GM23338 (cell line): Measurements from ENCODE around the gene LUZP2. TPM values are rescaled to one million over a fixed set of nuclear protein-coding genes. Genes with fewer than 3 reads are reported as not detected.

ENCODE experiments used
- ATAC-seq: fragments of 200-7000 bp; cut with Tn5 transposase; 3 replicates; pipeline ENCODE4 v1.9.1; 2020
- DNase-seq: peaks from one replicate; pipeline ENCODE4 v3.0.0-alpha.2; 2015; ENCODE audit warnings: low spot score
- H2AFZ ChIP-seq: fragments of 200-600 bp; sonication (generic); 2 replicates; pipeline ENCODE4 v1.8.0; 2016; ENCODE audit warnings: antibody characterized with exemption, mild to moderate bottlenecking, moderate library complexity
- H3F3A ChIP-seq: fragments of 200-600 bp; sonication (generic); replicated peaks from 2 replicates; pipeline ENCODE4 v1.8.0; 2017; ENCODE audit warnings: antibody characterized with exemption, mixed run types, low read depth
- H3K27ac ChIP-seq: fragments of 200-600 bp; sonication (generic); 2 replicates; pipeline ENCODE4 v1.6.1; 2016; ENCODE audit warnings: low read depth
- H3K27me3 ChIP-seq: fragments of 200-600 bp; sonication (generic); 2 replicates; pipeline ENCODE4 v1.8.0; 2016; ENCODE audit warnings: mild to moderate bottlenecking, mixed run types, moderate library complexity; ENCODE audit not compliant: insufficient read depth
- H3K36me3 ChIP-seq: fragments of 200-600 bp; sonication (generic); 2 replicates; pipeline ENCODE4 v1.8.0; 2016; ENCODE audit warnings: mild to moderate bottlenecking; ENCODE audit not compliant: insufficient read depth
- H3K4me1 ChIP-seq: fragments of 200-600 bp; sonication (generic); 2 replicates; pipeline ENCODE4 v1.8.0; 2016; ENCODE audit warnings: mild to moderate bottlenecking, moderate library complexity; ENCODE audit not compliant: insufficient read depth
- H3K4me2 ChIP-seq: fragments of 200-600 bp; sonication (generic); 2 replicates; pipeline ENCODE4 v1.7.1; 2017; ENCODE audit warnings: mixed run types
- H3K4me3 ChIP-seq: fragments of 200-600 bp; sonication (generic); 2 replicates; pipeline ENCODE4 v1.6.1; 2016; ENCODE audit warnings: mixed run types
- H3K79me2 ChIP-seq: fragments of 200-600 bp; sonication (generic); replicated peaks from 2 replicates; pipeline ENCODE4 v1.8.0; 2017; ENCODE audit warnings: mild to moderate bottlenecking; ENCODE audit not compliant: insufficient read depth
- H3K9me2 ChIP-seq: fragments of 200-600 bp; sonication (generic); 2 replicates; pipeline ENCODE4 v1.8.0; 2017; ENCODE audit not compliant: insufficient read depth
- H4K20me1 ChIP-seq: fragments of 200-600 bp; sonication (generic); replicated peaks from 2 replicates; pipeline ENCODE4 v1.8.0; 2017; ENCODE audit warnings: mild to moderate bottlenecking; ENCODE audit not compliant: insufficient read depth
- H3K27ac Mint-ChIP-seq: 2 replicates; pipeline ENCODE4 v1.8.0; 2020; ENCODE audit warnings: inconsistent platforms, mild to moderate bottlenecking, moderate library complexity, mixed read lengths
- H3K27me3 Mint-ChIP-seq: 3 replicates; pipeline ENCODE4 v1.8.0; 2022; ENCODE audit warnings: low read depth, mild to moderate bottlenecking, moderate library complexity, mixed read lengths, inconsistent platforms; ENCODE audit not compliant: insufficient read depth, poor library complexity
- H3K36me3 Mint-ChIP-seq: 3 replicates; pipeline ENCODE4 v1.8.0; 2021; ENCODE audit warnings: low read depth, mild to moderate bottlenecking, inconsistent platforms, moderate library complexity, mixed read lengths
- H3K4me1 Mint-ChIP-seq: 3 replicates; pipeline ENCODE4 v1.8.0; 2020; ENCODE audit warnings: mild to moderate bottlenecking, inconsistent platforms, mixed read lengths
- H3K4me3 Mint-ChIP-seq: 3 replicates; pipeline ENCODE4 v1.8.0; 2021; ENCODE audit warnings: moderate library complexity, mild to moderate bottlenecking, inconsistent platforms, mixed read lengths
- H3K9me3 Mint-ChIP-seq: 3 replicates; pipeline ENCODE4 v1.8.0; 2020; ENCODE audit warnings: moderate library complexity, mild to moderate bottlenecking, inconsistent platforms, mixed read lengths
- CREB1 ChIP-seq: fragments of 250-450 bp; sonication (Bioruptor Pico); IDR thresholded peaks from 2 replicates; pipeline ENCODE4 v1.5.0; 2020; ENCODE audit warnings: low read depth, mild to moderate bottlenecking, moderate library complexity
- EZH2 ChIP-seq: fragments of 200-600 bp; sonication (generic); IDR thresholded peaks from one replicate; pipeline ENCODE4 v1.8.0; 2017; ENCODE audit warnings: antibody characterized with exemption, mild to moderate bottlenecking, low read depth; ENCODE audit not compliant: unreplicated experiment
- EZH2phosphoT487 ChIP-seq: fragments of 200-600 bp; sonication (generic); IDR thresholded peaks from one replicate; pipeline ENCODE4 v1.8.1; 2018; ENCODE audit warnings: antibody characterized with exemption; ENCODE audit not compliant: unreplicated experiment
- JUNB ChIP-seq: IDR thresholded peaks from one replicate; pipeline ENCODE4 v1.6.1; 2016; ENCODE audit warnings: antibody characterized with exemption; ENCODE audit not compliant: unreplicated experiment
- NANOG ChIP-seq: IDR thresholded peaks from 2 replicates; pipeline ENCODE4 v1.6.1; 2016; ENCODE audit warnings: antibody characterized with exemption, borderline replicate concordance
- STAT1 ChIP-seq: IDR thresholded peaks from one replicate; pipeline ENCODE4 v1.6.1; 2016; ENCODE audit warnings: antibody characterized with exemption; ENCODE audit not compliant: unreplicated experiment
- ZNF114 ChIP-seq: fragments of 250-450 bp; sonication (Bioruptor Pico); IDR thresholded peaks from 2 replicates; pipeline ENCODE4 v1.5.0; 2020; ENCODE audit warnings: mild to moderate bottlenecking, moderate library complexity
- ZNF331 ChIP-seq: fragments of 250-450 bp; sonication (Bioruptor Pico); IDR thresholded peaks from 2 replicates; pipeline ENCODE4 v1.5.0; 2020; ENCODE audit warnings: low read depth, mild to moderate bottlenecking, moderate library complexity
- polyA plus RNA-seq: library from polyadenylated mRNA; unstranded; fragments of >200 nt; fragmentation: Nextera tagmentation; extraction: Ambion mirVana; gene quantifications from 2 replicates; pipeline ENCODE4 v1.2.1, GENCODE V29; 2016
- total RNA-seq: library from RNA; depleted of rRNA; stranded (reverse); fragments of >200 nt; shearing (Covaris generic); gene quantifications from 2 replicates; pipeline ENCODE4 v1.2.3, GENCODE V29; 2014
- TF ChIP-seq, protein P1 (sequence below): IDR thresholded peaks from 2 replicates; pipeline ENCODE4 v1.6.1; 2016; ENCODE audit warnings: antibody characterized with exemption
- TF ChIP-seq, protein P2 (sequence below), 2 experiments: fragments of 200-600 bp in 1 of 2; sonication (generic) in 1 of 2; conservative IDR thresholded peaks; 2 replicates each; pipeline versions ENCODE4 v1.5.1 to v1.6.1; 2016 to 2017; ENCODE audit warnings: antibody characterized with exemption in 2 of 2, low read depth in 2 of 2, mild to moderate bottlenecking in 2 of 2, moderate library complexity in 1 of 2
- TF ChIP-seq, protein P3 (sequence below): IDR thresholded peaks from one replicate; pipeline ENCODE4 v1.6.1; 2018; ENCODE audit warnings: antibody characterized with exemption; ENCODE audit not compliant: unreplicated experiment
- TF ChIP-seq, protein P4 (sequence below): fragments of 250-450 bp; sonication (Bioruptor Pico); IDR thresholded peaks from 2 replicates; pipeline ENCODE4 v1.5.0; 2020; ENCODE audit warnings: mild to moderate bottlenecking, moderate library complexity

LUZP2 gene
- total and polyA plus RNA-seq, 2 experiments from 2014 or later: 2.0 to 9.2 TPM

DNA sequence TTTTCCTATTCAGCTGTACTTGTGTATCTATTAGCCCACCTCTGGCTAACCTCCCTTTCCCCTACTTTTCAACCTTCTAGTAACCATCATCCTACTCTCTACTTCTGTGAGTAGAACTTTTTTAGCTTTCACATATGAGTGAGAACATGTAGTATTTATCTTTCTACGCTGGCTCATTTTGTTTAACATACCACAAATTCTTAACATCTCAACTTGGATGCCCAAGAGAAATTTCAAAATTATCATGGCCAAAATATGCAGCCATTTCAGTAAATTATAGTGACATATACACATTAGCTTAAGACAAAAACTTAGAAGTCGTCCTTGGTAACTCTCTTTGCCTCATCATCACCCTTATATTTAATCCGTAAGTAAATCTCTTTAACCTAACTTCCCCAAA lies 34.7 kb downstream of the LUZP2 start:
- H3K9me3 Mint-ChIP-seq: no peaks in the 10 kb centered on the region
- Histone ChIP-seq H2AFZ (no peak overlapping the region), H3K4me2 (no peak overlapping the region), H3K27ac (no peak overlapping the region), H3K36me3 (no peaks in the 10 kb centered on the region), H3K79me2 (no peaks in the 10 kb centered on the region), H3K9me2 (no peaks in the 10 kb centered on the region), H3K27me3 (no peaks in the 10 kb centered on the region), H3K4me3 (no peak overlapping the region), H4K20me1 (no peaks in the 10 kb centered on the region), H3K4me1 (no peaks in the 10 kb centered on the region), H3F3A (no peaks in the 10 kb centered on the region)
- TF ChIP-seq, protein P1, sequence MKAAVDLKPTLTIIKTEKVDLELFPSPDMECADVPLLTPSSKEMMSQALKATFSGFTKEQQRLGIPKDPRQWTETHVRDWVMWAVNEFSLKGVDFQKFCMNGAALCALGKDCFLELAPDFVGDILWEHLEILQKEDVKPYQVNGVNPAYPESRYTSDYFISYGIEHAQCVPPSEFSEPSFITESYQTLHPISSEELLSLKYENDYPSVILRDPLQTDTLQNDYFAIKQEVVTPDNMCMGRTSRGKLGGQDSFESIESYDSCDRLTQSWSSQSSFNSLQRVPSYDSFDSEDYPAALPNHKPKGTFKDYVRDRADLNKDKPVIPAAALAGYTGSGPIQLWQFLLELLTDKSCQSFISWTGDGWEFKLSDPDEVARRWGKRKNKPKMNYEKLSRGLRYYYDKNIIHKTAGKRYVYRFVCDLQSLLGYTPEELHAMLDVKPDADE: no peak
- TF ChIP-seq EZH2phosphoT487: no peak
- no peak for TF ChIP-seq JUNB
- TF ChIP-seq ZNF114 (CRISPR knock-in tag): no peak
- TF ChIP-seq EZH2: no peak
- TF ChIP-seq CREB1 (CRISPR knock-in tag): no peak
- TF ChIP-seq NANOG: no peak
- TF ChIP-seq, protein P2, sequence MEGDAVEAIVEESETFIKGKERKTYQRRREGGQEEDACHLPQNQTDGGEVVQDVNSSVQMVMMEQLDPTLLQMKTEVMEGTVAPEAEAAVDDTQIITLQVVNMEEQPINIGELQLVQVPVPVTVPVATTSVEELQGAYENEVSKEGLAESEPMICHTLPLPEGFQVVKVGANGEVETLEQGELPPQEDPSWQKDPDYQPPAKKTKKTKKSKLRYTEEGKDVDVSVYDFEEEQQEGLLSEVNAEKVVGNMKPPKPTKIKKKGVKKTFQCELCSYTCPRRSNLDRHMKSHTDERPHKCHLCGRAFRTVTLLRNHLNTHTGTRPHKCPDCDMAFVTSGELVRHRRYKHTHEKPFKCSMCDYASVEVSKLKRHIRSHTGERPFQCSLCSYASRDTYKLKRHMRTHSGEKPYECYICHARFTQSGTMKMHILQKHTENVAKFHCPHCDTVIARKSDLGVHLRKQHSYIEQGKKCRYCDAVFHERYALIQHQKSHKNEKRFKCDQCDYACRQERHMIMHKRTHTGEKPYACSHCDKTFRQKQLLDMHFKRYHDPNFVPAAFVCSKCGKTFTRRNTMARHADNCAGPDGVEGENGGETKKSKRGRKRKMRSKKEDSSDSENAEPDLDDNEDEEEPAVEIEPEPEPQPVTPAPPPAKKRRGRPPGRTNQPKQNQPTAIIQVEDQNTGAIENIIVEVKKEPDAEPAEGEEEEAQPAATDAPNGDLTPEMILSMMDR (conservative IDR thresholded peaks at IDR 0.05; ENCODE audit: low read depth in 2 of 2): no peak
- TF ChIP-seq STAT1: no peak
- TF ChIP-seq, protein P3, sequence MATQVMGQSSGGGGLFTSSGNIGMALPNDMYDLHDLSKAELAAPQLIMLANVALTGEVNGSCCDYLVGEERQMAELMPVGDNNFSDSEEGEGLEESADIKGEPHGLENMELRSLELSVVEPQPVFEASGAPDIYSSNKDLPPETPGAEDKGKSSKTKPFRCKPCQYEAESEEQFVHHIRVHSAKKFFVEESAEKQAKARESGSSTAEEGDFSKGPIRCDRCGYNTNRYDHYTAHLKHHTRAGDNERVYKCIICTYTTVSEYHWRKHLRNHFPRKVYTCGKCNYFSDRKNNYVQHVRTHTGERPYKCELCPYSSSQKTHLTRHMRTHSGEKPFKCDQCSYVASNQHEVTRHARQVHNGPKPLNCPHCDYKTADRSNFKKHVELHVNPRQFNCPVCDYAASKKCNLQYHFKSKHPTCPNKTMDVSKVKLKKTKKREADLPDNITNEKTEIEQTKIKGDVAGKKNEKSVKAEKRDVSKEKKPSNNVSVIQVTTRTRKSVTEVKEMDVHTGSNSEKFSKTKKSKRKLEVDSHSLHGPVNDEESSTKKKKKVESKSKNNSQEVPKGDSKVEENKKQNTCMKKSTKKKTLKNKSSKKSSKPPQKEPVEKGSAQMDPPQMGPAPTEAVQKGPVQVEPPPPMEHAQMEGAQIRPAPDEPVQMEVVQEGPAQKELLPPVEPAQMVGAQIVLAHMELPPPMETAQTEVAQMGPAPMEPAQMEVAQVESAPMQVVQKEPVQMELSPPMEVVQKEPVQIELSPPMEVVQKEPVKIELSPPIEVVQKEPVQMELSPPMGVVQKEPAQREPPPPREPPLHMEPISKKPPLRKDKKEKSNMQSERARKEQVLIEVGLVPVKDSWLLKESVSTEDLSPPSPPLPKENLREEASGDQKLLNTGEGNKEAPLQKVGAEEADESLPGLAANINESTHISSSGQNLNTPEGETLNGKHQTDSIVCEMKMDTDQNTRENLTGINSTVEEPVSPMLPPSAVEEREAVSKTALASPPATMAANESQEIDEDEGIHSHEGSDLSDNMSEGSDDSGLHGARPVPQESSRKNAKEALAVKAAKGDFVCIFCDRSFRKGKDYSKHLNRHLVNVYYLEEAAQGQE: no peak
- TF ChIP-seq, protein P4, sequence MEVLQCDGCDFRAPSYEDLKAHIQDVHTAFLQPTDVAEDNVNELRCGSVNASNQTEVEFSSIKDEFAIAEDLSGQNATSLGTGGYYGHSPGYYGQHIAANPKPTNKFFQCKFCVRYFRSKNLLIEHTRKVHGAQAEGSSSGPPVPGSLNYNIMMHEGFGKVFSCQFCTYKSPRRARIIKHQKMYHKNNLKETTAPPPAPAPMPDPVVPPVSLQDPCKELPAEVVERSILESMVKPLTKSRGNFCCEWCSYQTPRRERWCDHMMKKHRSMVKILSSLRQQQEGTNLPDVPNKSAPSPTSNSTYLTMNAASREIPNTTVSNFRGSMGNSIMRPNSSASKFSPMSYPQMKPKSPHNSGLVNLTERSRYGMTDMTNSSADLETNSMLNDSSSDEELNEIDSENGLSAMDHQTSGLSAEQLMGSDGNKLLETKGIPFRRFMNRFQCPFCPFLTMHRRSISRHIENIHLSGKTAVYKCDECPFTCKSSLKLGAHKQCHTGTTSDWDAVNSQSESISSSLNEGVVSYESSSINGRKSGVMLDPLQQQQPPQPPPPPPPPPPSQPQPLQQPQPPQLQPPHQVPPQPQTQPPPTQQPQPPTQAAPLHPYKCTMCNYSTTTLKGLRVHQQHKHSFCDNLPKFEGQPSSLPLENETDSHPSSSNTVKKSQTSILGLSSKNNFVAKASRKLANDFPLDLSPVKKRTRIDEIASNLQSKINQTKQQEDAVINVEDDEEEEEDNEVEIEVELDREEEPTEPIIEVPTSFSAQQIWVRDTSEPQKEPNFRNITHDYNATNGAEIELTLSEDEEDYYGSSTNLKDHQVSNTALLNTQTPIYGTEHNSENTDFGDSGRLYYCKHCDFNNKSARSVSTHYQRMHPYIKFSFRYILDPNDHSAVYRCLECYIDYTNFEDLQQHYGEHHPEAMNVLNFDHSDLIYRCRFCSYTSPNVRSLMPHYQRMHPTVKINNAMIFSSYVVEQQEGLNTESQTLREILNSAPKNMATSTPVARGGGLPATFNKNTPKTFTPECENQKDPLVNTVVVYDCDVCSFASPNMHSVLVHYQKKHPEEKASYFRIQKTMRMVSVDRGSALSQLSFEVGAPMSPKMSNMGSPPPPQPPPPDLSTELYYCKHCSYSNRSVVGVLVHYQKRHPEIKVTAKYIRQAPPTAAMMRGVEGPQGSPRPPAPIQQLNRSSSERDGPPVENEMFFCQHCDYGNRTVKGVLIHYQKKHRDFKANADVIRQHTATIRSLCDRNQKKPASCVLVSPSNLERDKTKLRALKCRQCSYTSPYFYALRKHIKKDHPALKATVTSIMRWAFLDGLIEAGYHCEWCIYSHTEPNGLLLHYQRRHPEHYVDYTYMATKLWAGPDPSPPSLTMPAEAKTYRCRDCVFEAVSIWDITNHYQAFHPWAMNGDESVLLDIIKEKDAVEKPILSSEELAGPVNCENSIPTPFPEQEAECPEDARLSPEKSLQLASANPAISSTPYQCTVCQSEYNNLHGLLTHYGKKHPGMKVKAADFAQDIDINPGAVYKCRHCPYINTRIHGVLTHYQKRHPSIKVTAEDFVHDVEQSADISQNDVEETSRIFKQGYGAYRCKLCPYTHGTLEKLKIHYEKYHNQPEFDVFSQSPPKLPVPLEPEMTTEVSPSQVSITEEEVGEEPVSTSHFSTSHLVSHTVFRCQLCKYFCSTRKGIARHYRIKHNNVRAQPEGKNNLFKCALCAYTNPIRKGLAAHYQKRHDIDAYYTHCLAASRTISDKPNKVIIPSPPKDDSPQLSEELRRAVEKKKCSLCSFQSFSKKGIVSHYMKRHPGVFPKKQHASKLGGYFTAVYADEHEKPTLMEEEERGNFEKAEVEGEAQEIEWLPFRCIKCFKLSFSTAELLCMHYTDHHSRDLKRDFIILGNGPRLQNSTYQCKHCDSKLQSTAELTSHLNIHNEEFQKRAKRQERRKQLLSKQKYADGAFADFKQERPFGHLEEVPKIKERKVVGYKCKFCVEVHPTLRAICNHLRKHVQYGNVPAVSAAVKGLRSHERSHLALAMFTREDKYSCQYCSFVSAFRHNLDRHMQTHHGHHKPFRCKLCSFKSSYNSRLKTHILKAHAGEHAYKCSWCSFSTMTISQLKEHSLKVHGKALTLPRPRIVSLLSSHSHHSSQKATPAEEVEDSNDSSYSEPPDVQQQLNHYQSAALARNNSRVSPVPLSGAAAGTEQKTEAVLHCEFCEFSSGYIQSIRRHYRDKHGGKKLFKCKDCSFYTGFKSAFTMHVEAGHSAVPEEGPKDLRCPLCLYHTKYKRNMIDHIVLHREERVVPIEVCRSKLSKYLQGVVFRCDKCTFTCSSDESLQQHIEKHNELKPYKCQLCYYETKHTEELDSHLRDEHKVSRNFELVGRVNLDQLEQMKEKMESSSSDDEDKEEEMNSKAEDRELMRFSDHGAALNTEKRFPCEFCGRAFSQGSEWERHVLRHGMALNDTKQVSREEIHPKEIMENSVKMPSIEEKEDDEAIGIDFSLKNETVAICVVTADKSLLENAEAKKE (CRISPR knock-in tag): no peak
- TF ChIP-seq ZNF331 (CRISPR knock-in tag): no peak
- H3K27me3 Mint-ChIP-seq: no peaks in the 10 kb centered on the region
- H3K36me3 Mint-ChIP-seq: no peaks in the 10 kb centered on the region
- no peak overlapping the region for H3K27ac Mint-ChIP-seq
- ATAC-seq (no peak), DNase-seq (no peak)
- no peak overlapping the region for H3K4me3 Mint-ChIP-seq
- no peaks in the 10 kb centered on the region for H3K4me1 Mint-ChIP-seq
